Hepatocyte (in vitro differentiated cells): ENCODE results near the gene DVL1. TPM values are rescaled to one million over a fixed set of nuclear protein-coding genes. Genes with fewer than 3 reads are reported as not detected.

Experiments
- DNase-seq: peaks from one replicate; pipeline ENCODE4 v3.0.0-alpha.2; 2016; ENCODE audit warnings: low spot score
- H2AFZ ChIP-seq: fragments of 200-600 bp; sonication (generic); 2 replicates; pipeline ENCODE4 v1.6.0; 2016; ENCODE audit warnings: antibody characterized with exemption, mild to moderate bottlenecking
- H3K27ac ChIP-seq: fragments of 200-600 bp; sonication (generic); 2 replicates; pipeline ENCODE4 v1.5.1; 2016; ENCODE audit warnings: mild to moderate bottlenecking
- H3K27me3 ChIP-seq: fragments of 200-600 bp; sonication (generic); 2 replicates; pipeline ENCODE4 v1.6.1; 2016
- H3K36me3 ChIP-seq: fragments of 200-600 bp; sonication (generic); replicated peaks from 2 replicates; pipeline ENCODE4 v1.5.1; 2016; ENCODE audit warnings: low read depth; ENCODE audit not compliant: insufficient read depth
- H3K4me1 ChIP-seq: fragments of 200-600 bp; sonication (generic); 2 replicates; pipeline ENCODE4 v1.5.1; 2016; ENCODE audit warnings: mild to moderate bottlenecking, moderate library complexity; ENCODE audit not compliant: insufficient read depth
- H3K4me2 ChIP-seq: fragments of 200-600 bp; sonication (generic); 2 replicates; pipeline ENCODE4 v1.6.0; 2016
- H3K4me3 ChIP-seq: fragments of 200-600 bp; sonication (generic); 2 replicates; pipeline ENCODE4 v1.5.1; 2016; ENCODE audit warnings: mild to moderate bottlenecking
- H3K79me2 ChIP-seq: fragments of 200-600 bp; sonication (generic); 2 replicates; pipeline ENCODE4 v1.6.0; 2017; ENCODE audit warnings: mild to moderate bottlenecking
- H3K9me2 ChIP-seq: fragments of 200-600 bp; sonication (generic); replicated peaks from 2 replicates; pipeline ENCODE4 v1.6.0; 2017; ENCODE audit warnings: mild to moderate bottlenecking; ENCODE audit not compliant: insufficient read depth
- H3K9me3 ChIP-seq: fragments of 200-600 bp; sonication (generic); 2 replicates; pipeline ENCODE4 v1.5.1; 2016; ENCODE audit warnings: low read depth, mild to moderate bottlenecking
- H4K20me1 ChIP-seq: fragments of 200-600 bp; sonication (generic); 2 replicates; pipeline ENCODE4 v1.6.0; 2016; ENCODE audit warnings: mild to moderate bottlenecking; ENCODE audit not compliant: insufficient read depth, poor library complexity, severe bottlenecking
- CTCF ChIP-seq: fragments of 200-600 bp; sonication (generic); IDR thresholded peaks from 2 replicates; pipeline ENCODE4 v1.5.1; 2016; ENCODE audit warnings: antibody characterized with exemption, mild to moderate bottlenecking; ENCODE audit not compliant: poor library complexity
- EZH2 ChIP-seq: fragments of 200-600 bp; sonication (generic); IDR thresholded peaks from 2 replicates; pipeline ENCODE4 v1.6.1; 2016; ENCODE audit warnings: antibody characterized with exemption, mild to moderate bottlenecking, borderline replicate concordance
- EZH2phosphoT487 ChIP-seq: fragments of 200-600 bp; sonication (generic); IDR thresholded peaks from one replicate; pipeline ENCODE4 v1.6.1; 2018; ENCODE audit warnings: antibody characterized with exemption, mild to moderate bottlenecking, low read depth, moderate library complexity; ENCODE audit not compliant: unreplicated experiment, severe bottlenecking
- WGBS: methylation state at CpG from one replicate; pipeline ENCODE4 v1.1.6; 2016; ENCODE audit warnings: low lambda C conversion rate; ENCODE audit errors: missing lambda C conversion rate; 5-methylcytosine and 5-hydroxymethylcytosine counted together
- polyA plus RNA-seq: library from polyadenylated mRNA; unstranded; fragments of >200 nt; fragmentation: Nextera tagmentation; extraction: Ambion mirVana; gene quantifications from 2 replicates; pipeline ENCODE4 v1.2.1, GENCODE V29; 2016
- total RNA-seq: library from RNA; depleted of rRNA; stranded (reverse); fragments of >200 nt; gene quantifications from 2 replicates; pipeline ENCODE4 v1.2.3, GENCODE V29; 2014

Gene DVL1
- total and polyA plus RNA-seq, 2 experiments from 2014 or later: 49.1 to 61.6 TPM

- Histone ChIP-seq H3K27ac (no peak overlapping the region), H3K36me3 (no peaks in the 10 kb centered on the region), H3K4me3 (no peak overlapping the region), H4K20me1 (no peaks in the 10 kb centered on the region), H3K4me1 (peaks cover 8% of the 10 kb centered on the region), H3K27me3 (no peaks in the 10 kb centered on the region), H3K9me2 (no peaks in the 10 kb centered on the region), H3K79me2 (no peaks in the 10 kb centered on the region), H2AFZ (no peak overlapping the region), H3K4me2 (no peak overlapping the region), H3K9me3 (no peaks in the 10 kb centered on the region)
- WGBS: 100% methylated on average over 11 of the region's 21 CpGs
- DNase-seq: no peak
- no peak for TF ChIP-seq CTCF
- TF ChIP-seq EZH2: no peak
- no peak for TF ChIP-seq EZH2phosphoT487
Measured at GRCh38 chr1:1335792-1336248, 13.4 kb downstream of the DVL1 start.

- no peaks in the 10 kb centered on the region for H4K20me1 ChIP-seq
- H3K4me3 ChIP-seq: no peak overlapping the region
- TF ChIP-seq EZH2 (no peak), CTCF (no peak), EZH2phosphoT487 (no peak)
- H3K79me2 ChIP-seq: no peaks in the 10 kb centered on the region
- DNase-seq: no peak
- H3K9me2 ChIP-seq: no peaks in the 10 kb centered on the region
- H3K4me1 ChIP-seq: peaks cover 13% of the 10 kb centered on the region
- H3K27ac ChIP-seq: no peak overlapping the region
- no peaks in the 10 kb centered on the region for H3K9me3 ChIP-seq
- 85% methylated on average over 16 of the region's 16 CpGs for WGBS
- no peak overlapping the region for H2AFZ ChIP-seq
- H3K27me3 ChIP-seq: no peaks in the 10 kb centered on the region
- H3K36me3 ChIP-seq: no peaks in the 10 kb centered on the region
- no peak overlapping the region for H3K4me2 ChIP-seq
Measured at GRCh38 chr1:1335283-1335682, 13.9 kb downstream of the DVL1 start.

- Histone ChIP-seq H3K4me2 (no peak overlapping the region), H3K27ac (no peak overlapping the region), H3K27me3 (no peaks in the 10 kb centered on the region), H3K9me2 (no peaks in the 10 kb centered on the region), H3K79me2 (no peaks in the 10 kb centered on the region), H2AFZ (no peak overlapping the region), H4K20me1 (no peaks in the 10 kb centered on the region), H3K4me1 (peaks cover 15% of the 10 kb centered on the region), H3K4me3 (no peak overlapping the region), H3K9me3 (no peaks in the 10 kb centered on the region), H3K36me3 (no peaks in the 10 kb centered on the region)
- no peak for DNase-seq
- TF ChIP-seq CTCF (no peak), EZH2 (no peak), EZH2phosphoT487 (no peak)
- WGBS: 54% methylated on average over 11 of the region's 11 CpGs
Measured at GRCh38 chr1:1334835-1335234, 14.4 kb downstream of the DVL1 start.
